ENCODE results near the gene ZNF483.
A peak's percentile ranks its signal among the peaks of the same experiment; 100 is the strongest.
"Not testable (repeated sequence)": the region's sequence is repeated elsewhere in the genome, so short reads cannot be mapped to it uniquely, and the experiment has no call there.

Gene ZNF483

DNA sequence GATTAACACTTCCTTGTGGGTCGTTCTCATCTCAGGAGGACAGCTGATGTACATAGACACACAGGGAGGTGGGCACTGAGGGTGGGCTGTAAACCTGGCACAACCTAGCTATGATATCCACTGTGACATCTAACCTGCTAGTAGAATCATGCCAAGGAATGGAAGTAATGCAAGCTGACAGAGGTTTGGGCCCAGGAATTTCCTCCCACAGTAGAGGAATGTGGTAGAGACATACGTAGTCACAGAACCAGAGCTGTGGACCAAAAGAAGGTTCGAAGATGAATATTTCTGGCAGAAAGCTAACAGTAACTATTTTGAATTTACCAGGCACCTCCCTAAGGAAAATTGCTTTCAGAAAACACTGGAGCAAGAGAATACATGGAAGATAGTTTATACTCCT is 90.9 kb downstream of the ZNF483 start:
- no peak for DNase-seq

- not testable (repeated sequence) for DNase-seq
Measured at GRCh38 chr9:111617349-111617748, 92.4 kb downstream of the ZNF483 start.

DNA sequence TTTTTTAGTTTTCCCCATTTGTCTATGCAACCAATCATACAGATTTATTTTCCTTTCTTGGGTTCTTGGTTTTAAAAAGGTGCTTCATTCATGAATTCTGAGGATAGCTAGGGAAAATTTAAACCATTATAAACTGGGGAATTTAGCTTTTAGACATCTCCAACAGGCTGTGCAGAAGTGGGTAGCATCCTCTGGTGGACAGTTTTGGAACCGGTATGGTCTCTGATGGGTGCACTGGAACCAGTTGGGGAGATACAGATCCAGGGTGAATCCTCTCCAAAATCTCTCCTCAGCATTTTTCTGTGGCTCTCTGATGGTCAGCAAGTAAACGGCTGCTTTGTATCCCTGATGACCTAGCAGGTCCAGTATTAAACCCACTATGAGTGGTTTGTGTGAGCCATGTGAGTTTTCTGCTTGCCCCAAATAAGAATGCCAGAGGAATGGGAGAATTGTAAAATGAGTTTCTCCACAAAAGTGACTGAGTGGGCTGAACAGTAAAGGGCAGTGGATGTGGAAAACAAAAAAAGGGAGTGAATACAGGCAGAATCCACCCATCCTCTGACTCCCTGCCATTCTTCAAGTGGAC is 97.0 kb downstream of the ZNF483 start:
- DNase-seq: peak; percentile 31

GRCh38 chr9:111622626-111623025 is 97.6 kb downstream of the ZNF483 start:
- DNase-seq: no peak
